K562 (cell line): Measurements from ENCODE around the gene CRKL. TPM values are rescaled to one million over a fixed set of nuclear protein-coding genes. Genes with fewer than 3 reads are reported as not detected.
A peak's percentile ranks its signal among the peaks of the same experiment; 100 is the strongest.

Source experiments
- ERF ChIP-seq: fragments of 450-650 bp; formaldehyde crosslinking; IDR thresholded peaks from 2 replicates; pipeline ENCODE4 v1.4.0; 2020; ENCODE audit warnings: mild to moderate bottlenecking, mixed read lengths
- EZH2 ChIP-seq: IDR thresholded peaks from 2 replicates; pipeline ENCODE4 v1.6.1; 2012; ENCODE audit warnings: low read depth, mild to moderate bottlenecking, inconsistent platforms, low read length, borderline replicate concordance
- GATA2 ChIP-seq: sonication (generic); formaldehyde crosslinking; IDR thresholded peaks from 2 replicates; pipeline ENCODE4 v1.4.0; 2020; ENCODE audit warnings: mild to moderate bottlenecking, missing genetic modification reagents
- GTF3C2 ChIP-seq: IDR thresholded peaks from 3 replicates; pipeline ENCODE4 v1.6.1; 2011; ENCODE audit warnings: borderline replicate concordance, mild to moderate bottlenecking, moderate library complexity; ENCODE audit not compliant: insufficient read length; ENCODE audit errors: extremely low read depth
- MIER1 ChIP-seq: fragments of 450-650 bp; IDR thresholded peaks from 2 replicates; pipeline ENCODE4 v1.6.1; 2016; ENCODE audit warnings: antibody characterized with exemption, mild to moderate bottlenecking, low read depth
- MLX ChIP-seq, 2 experiments: fragments of 450-650 bp in 1 of 2; sonication (generic) in 1 of 2; formaldehyde crosslinking; conservative IDR thresholded peaks; 2 replicates each; pipeline versions ENCODE4 v1.4.0 to v1.8.1; 2020 to 2022; ENCODE audit warnings: mild to moderate bottlenecking in 1 of 2, missing genetic modification reagents in 1 of 2
- PML ChIP-seq: IDR thresholded peaks from 2 replicates; pipeline ENCODE4 v1.6.1; 2012; ENCODE audit warnings: low read length, inconsistent platforms
- SLC30A9 ChIP-seq: fragments of 250-450 bp; sonication (Bioruptor Pico); IDR thresholded peaks from 2 replicates; pipeline ENCODE4 v1.8.0; 2022; ENCODE audit warnings: mild to moderate bottlenecking, moderate library complexity
- TBL1XR1 ChIP-seq, 2 experiments: IDR thresholded peaks; 2 replicates each; pipeline ENCODE4 v1.6.1; 2012; ENCODE audit warnings: improper control_type of control experiment in 2 of 2, low read length in 2 of 2, mild to moderate bottlenecking in 1 of 2
- THAP7 ChIP-seq: fragments of 250-450 bp; sonication (Bioruptor Pico); IDR thresholded peaks from 2 replicates; pipeline ENCODE4 v1.5.0; 2021
- TRIM24 ChIP-seq, 2 experiments: fragments of 450-650 bp; IDR thresholded peaks; 2 replicates each; pipeline ENCODE4 v1.6.1; 2016
- ZC3H11A ChIP-seq: IDR thresholded peaks from 2 replicates; pipeline ENCODE4 v1.6.1; 2012; ENCODE audit warnings: low read depth, low read length, improper control_type of control experiment
- ZNF436 ChIP-seq: fragments of 250-450, 450-650 bp; sonication (Bioruptor Pico); formaldehyde crosslinking; IDR thresholded peaks from 2 replicates; pipeline ENCODE4 v1.7.0; 2020; ENCODE audit warnings: mild to moderate bottlenecking
- ZNF764 ChIP-seq: fragments of 250-450 bp; sonication (Bioruptor Pico); IDR thresholded peaks from 2 replicates; pipeline ENCODE4 v1.4.0; 2020; ENCODE audit warnings: low read depth, mild to moderate bottlenecking, moderate library complexity
- polyA plus RNA-seq, 8 experiments: library from polyadenylated mRNA; depleted of rRNA in 4 of 8; stranded (reverse) in 5 of 8; unstranded in 3 of 8; fragments of >200 nt; fragmentation: Nextera tagmentation in 2 of 8; fragmentation: Illumina TruSeq in 1 of 8; extraction: Ambion mirVana in 2 of 8; extraction: Trizol in 1 of 8; gene quantifications; 2 replicates each; pipeline versions ENCODE4 v1.2.1 to v1.2.3, GENCODE V29; 2011 to 2014; ENCODE audit warnings: inconsistent platforms in 1 of 8, missing spikeins in 1 of 8
- total RNA-seq, 7 experiments: library from RNA; depleted of rRNA in 6 of 7; stranded (reverse); fragments of >200 nt in 6 of 7; fragmentation: Illumina TruSeq in 2 of 7; extraction: Trizol in 2 of 7; gene quantifications; 2 replicates each; pipeline versions ENCODE4 v1.2.1 to v1.2.3, GENCODE V29; 2011 to 2021; ENCODE audit warnings: low replicate concordance in 1 of 7

CRKL gene
- total and polyA plus RNA-seq, 9 of the 15 experiments (the other 6 are each of a cell fraction or from before 2014, with no cell fraction given): 100 to 263 (median 124) TPM

GRCh38 chr22:20964090-20964798 lies 47.0 kb downstream of the CRKL start (continued):
- TF ChIP-seq GTF3C2 (peak; percentile 87), ERF (no peak), ZNF764 (CRISPR knock-in tag) (0 out of 2 replicates have a peak, but pooled peaks have one; percentile 42), THAP7 (no peak), TBL1XR1 (IDR thresholded peaks at IDR 0.05; ENCODE audit: low read length in 2 of 2) (peak in 1 of 2 experiments; percentile 36; a peak in 1 of 4 replicates), PML (no peak), EZH2 (peak; percentile 92; the same call in 1 of the 2 replicates), ZNF436 (CRISPR knock-in tag) (peak; percentile 96), MIER1 (peak; percentile 29; the same call in 1 of the 2 replicates), TRIM24 (IDR thresholded peaks at IDR 0.05) (no peak), GATA2 (no peak), ZC3H11A (0 out of 2 replicates have a peak, but pooled peaks have one; percentile 54), SLC30A9 (CRISPR knock-in tag) (no peak), MLX (CRISPR knock-in tag; conservative IDR thresholded peaks at IDR 0.05) (0 out of 4 replicates have a peak, but pooled peaks of 1 of the 2 experiments have one; percentile 27)
